Measurements from ENCODE around the gene LRRC34.

- no peak for TF ChIP-seq EZH2 (IDR thresholded peaks at IDR 0.05; ENCODE audit: borderline replicate concordance)
- no peak for TF ChIP-seq CTCF (IDR thresholded peaks at IDR 0.05; ENCODE audit: poor library complexity)
- no peak for TF ChIP-seq EZH2phosphoT487 (IDR thresholded peaks at IDR 0.05; ENCODE audit: low read depth, severe bottlenecking, unreplicated experiment)
Measured at GRCh38 chr3:169825316-169825715, 12.6 kb upstream of the LRRC34 start.
